ENCODE data around the gene GALNT2. TPM values are rescaled to one million over a fixed set of nuclear protein-coding genes. Genes with fewer than 3 reads are reported as not detected.

GALNT2 gene
- total and polyA plus RNA-seq, 2 donors (not counting 1 experiment from before 2014, with no cell fraction given), result 19.0 to 184 TPM

GRCh38 chr1:230072296-230072695, 5.3 kb downstream of the GALNT2 start:
- intact Hi-C loops (cut with micrococcal nuclease), result no loop called here
- ChIA-PET CTCF (no interaction called here), POLR2A (no interaction called here)
- Histone ChIP-seq H3K36me3 (replicated peaks in 1 of 2; ENCODE audit: control extremely low read depth in 1 of 2, control insufficient read depth in 1 of 2, extremely low read depth in 1 of 2, insufficient read depth in 2 of 2, low read length in 1 of 2) (peaks cover 0 to 6% of the 10 kb centered on the region in 2 experiments), H2AFZ (ENCODE audit: insufficient read depth, low read depth, low read length, poor library complexity, severe bottlenecking) (no peak overlapping the region), H3K9me3 (ENCODE audit: control extremely low read depth in 1 of 3, control insufficient read depth in 2 of 3, insufficient read depth in 1 of 3, low read length in 2 of 3) (no peaks in the 10 kb centered on the region), H3K4me2 (replicated peaks; ENCODE audit: low read depth, low read length, poor library complexity, severe bottlenecking) (no peak overlapping the region), H4K20me1 (ENCODE audit: control insufficient read depth, insufficient read depth, low read length, poor library complexity, severe bottlenecking) (peaks cover 87% of the 10 kb centered on the region), H3K79me2 (ENCODE audit: control insufficient read depth, insufficient read depth, low read length) (peaks cover 97% of the 10 kb centered on the region), H3K27ac (ENCODE audit: low read length in 2 of 2) (no peak overlapping the region), H3K4me3 (ENCODE audit: control extremely low read depth in 1 of 5, extremely low read depth in 1 of 5, insufficient read depth in 1 of 5, low read depth in 2 of 5, low read length in 4 of 5) (no peak overlapping the region), H3K9ac (ENCODE audit: low read length) (no peak overlapping the region), H3K27me3 (replicated peaks in 1 of 4; ENCODE audit: control extremely low read depth in 1 of 4, control insufficient read depth in 3 of 4, insufficient read depth in 4 of 4, low read length in 3 of 4) (no peaks in the 10 kb centered on the region), H3K4me1 (ENCODE audit: control insufficient read depth in 2 of 2, insufficient read depth in 2 of 2, low read length in 2 of 2) (peaks cover 9 to 14% of the 10 kb centered on the region in 2 donors)
- DNase-seq (no peak), ATAC-seq (ENCODE audit: low read depth) (no peak)
- Mint-ChIP-seq H3K27me3 (no peaks in the 10 kb centered on the region), H3K27ac (no peak overlapping the region), H3K4me1 (peaks cover 60% of the 10 kb centered on the region), H3K9me3 (ENCODE audit: insufficient read depth) (no peaks in the 10 kb centered on the region), H3K4me3 (no peak overlapping the region)
- WGBS (ENCODE audit: insufficient coverage), result 88% methylated on average over 6 of the region's 6 CpGs
- no peak for TF ChIP-seq EZH2 (IDR thresholded peaks at IDR 0.05; ENCODE audit: borderline replicate concordance, insufficient read depth, low read depth, low read length, poor library complexity, severe bottlenecking)
- no peak for TF ChIP-seq CTCF (IDR thresholded peaks at IDR 0.05)

DNA sequence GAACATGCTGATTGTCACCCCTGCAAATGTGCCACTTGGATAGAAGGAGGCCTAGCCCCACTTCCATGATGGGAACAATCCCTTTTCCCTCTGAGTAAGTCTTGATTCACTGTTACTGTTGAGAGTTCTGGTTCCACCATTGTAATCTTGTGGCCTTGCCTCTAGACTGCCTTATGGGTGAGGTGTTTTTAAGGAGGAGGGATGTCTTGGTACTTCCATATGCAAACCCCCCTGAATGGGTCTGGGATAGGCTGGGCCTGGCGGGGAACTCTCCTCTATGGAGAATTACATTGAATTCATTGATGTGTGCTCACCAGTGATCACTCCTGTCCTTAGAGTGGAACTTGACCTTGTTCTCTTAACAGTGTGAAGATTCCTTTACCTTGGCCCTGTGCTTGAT, 5.8 kb downstream of the GALNT2 start:
- H3K4me1 ChIP-seq (ENCODE audit: control insufficient read depth in 2 of 2, insufficient read depth in 2 of 2, low read length in 2 of 2), result peaks cover 9 to 14% of the 10 kb centered on the region in 2 donors
- H3K27ac Mint-ChIP-seq, result no peak overlapping the region
- CTCF ChIA-PET, result interaction anchor here (1.8 kb wide), 1 partner anchor 411 kb away, joined by 5 read pairs; no protein-coding TSS in a partner anchor
- peaks cover 93% of the 10 kb centered on the region for H4K20me1 ChIP-seq (ENCODE audit: control insufficient read depth, insufficient read depth, low read length, poor library complexity, severe bottlenecking)
- POLR2A ChIA-PET, result no interaction called here
- no peaks in the 10 kb centered on the region for H3K9me3 ChIP-seq (ENCODE audit: control extremely low read depth in 1 of 3, control insufficient read depth in 2 of 3, insufficient read depth in 1 of 3, low read length in 2 of 3)
- H3K9me3 Mint-ChIP-seq (ENCODE audit: insufficient read depth), result no peaks in the 10 kb centered on the region
- peaks cover 97% of the 10 kb centered on the region for H3K79me2 ChIP-seq (ENCODE audit: control insufficient read depth, insufficient read depth, low read length)
- no peak for TF ChIP-seq EZH2 (IDR thresholded peaks at IDR 0.05; ENCODE audit: borderline replicate concordance, insufficient read depth, low read depth, low read length, poor library complexity, severe bottlenecking)
- TF ChIP-seq CTCF (IDR thresholded peaks at IDR 0.05), result no peak
- peaks cover 0 to 6% of the 10 kb centered on the region in 2 experiments for H3K36me3 ChIP-seq (replicated peaks in 1 of 2; ENCODE audit: control extremely low read depth in 1 of 2, control insufficient read depth in 1 of 2, extremely low read depth in 1 of 2, insufficient read depth in 2 of 2, low read length in 1 of 2)
- no peak overlapping the region for H3K4me3 Mint-ChIP-seq
- no peak for DNase-seq
- H3K4me3 ChIP-seq (ENCODE audit: control extremely low read depth in 1 of 5, extremely low read depth in 1 of 5, insufficient read depth in 1 of 5, low read depth in 2 of 5, low read length in 4 of 5), result no peak overlapping the region
- no peak overlapping the region for H2AFZ ChIP-seq (ENCODE audit: insufficient read depth, low read depth, low read length, poor library complexity, severe bottlenecking)
- whole genome bisulfite sequencing (ENCODE audit: insufficient coverage), result no CpG with 5 or more reads among the region's 1 CpG
- ATAC-seq (ENCODE audit: low read depth), result no peak
- H3K4me1 Mint-ChIP-seq, result peaks cover 61% of the 10 kb centered on the region
- no peaks in the 10 kb centered on the region for H3K27me3 ChIP-seq (replicated peaks in 1 of 4; ENCODE audit: control extremely low read depth in 1 of 4, control insufficient read depth in 3 of 4, insufficient read depth in 4 of 4, low read length in 3 of 4)
- no peaks in the 10 kb centered on the region for H3K27me3 Mint-ChIP-seq
- no peak overlapping the region for H3K4me2 ChIP-seq (replicated peaks; ENCODE audit: low read depth, low read length, poor library complexity, severe bottlenecking)
- intact Hi-C loops (cut with micrococcal nuclease), result no loop called here
- no peak overlapping the region for H3K27ac ChIP-seq (ENCODE audit: low read length in 2 of 2)
- H3K9ac ChIP-seq (ENCODE audit: low read length), result no peak overlapping the region
